GM12878 (cell line): ENCODE data around the gene QPRT. TPM values are rescaled to one million over a fixed set of nuclear protein-coding genes. Genes with fewer than 3 reads are reported as not detected.

Experiments used
- ATAC-seq: fragments of 200-7000 bp; cut with Tn5 transposase; 3 replicates; pipeline ENCODE4 v1.9.1; 2020; ENCODE audit warnings: mild to moderate bottlenecking, moderate library complexity
- BruUV-seq: library from RNA; stranded (reverse); fragments of 400-500 nt; replicated peaks from 2 replicates; lab custom pipeline; 2021; lab: Mats Ljungman, UMichigan
- CTCF ChIA-PET: fragments of 300-600 bp; sonication (Branson Sonifier 250); formaldehyde crosslinking; extraction: SDS; loops from one replicate; lab custom pipeline; 2021; ENCODE audit warnings: inconsistent platforms; lab: Yijun Ruan, JAX
- POLR2A ChIA-PET: fragments of 350-600 bp; formaldehyde crosslinking; extraction: SDS; loops from one replicate; lab custom pipeline; 2021; ENCODE audit warnings: inconsistent platforms; lab: Charles Lee
- RAD21 ChIA-PET: fragments of 300-600 bp; sonication (Branson Sonifier 250); formaldehyde crosslinking; loops from one replicate; lab custom pipeline; 2023; ENCODE audit warnings: antibody characterized with exemption; ENCODE audit not compliant: unreplicated experiment; lab: Charles Lee
- SMC1A ChIA-PET: fragments of 300-600 bp; sonication (Branson Sonifier 250); formaldehyde crosslinking; loops from one replicate; lab custom pipeline; 2023; ENCODE audit not compliant: unreplicated experiment, uncharacterized antibody; lab: Charles Lee
- DNase-seq: peaks from one replicate; pipeline ENCODE4 v3.0.0-alpha.2; 2011; ENCODE audit warnings: low read depth, low spot score
- FAIRE-seq: peaks from 3 replicates; lab custom pipeline; 2011; peaks lifted over from hg19 to GRCh38; lab: Jason Lieb, UNC
- H2AFZ ChIP-seq: 2 replicates; pipeline ENCODE4 v1.6.0; 2011; ENCODE audit warnings: low read depth, low read length, control low read depth; ENCODE audit not compliant: control insufficient read depth
- H3K27ac ChIP-seq: 2 replicates; pipeline ENCODE4 v1.5.1; 2011; ENCODE audit warnings: control low read depth; ENCODE audit not compliant: control insufficient read depth, insufficient read depth
- H3K27me3 ChIP-seq, 2 experiments: replicated peaks in 1 of 2; 2 replicates each; pipeline versions ENCODE4 v1.6.0 to v1.6.1; 2011; ENCODE audit warnings: low read length in 1 of 2; ENCODE audit not compliant: control insufficient read depth in 2 of 2, insufficient read depth in 2 of 2
- H3K36me3 ChIP-seq, 2 experiments: 2 replicates each; pipeline ENCODE4 v1.5.1; 2011; ENCODE audit warnings: low read length in 1 of 2; ENCODE audit not compliant: control insufficient read depth in 2 of 2, insufficient read depth in 2 of 2
- H3K4me1 ChIP-seq: 2 replicates; pipeline ENCODE4 v1.6.1; 2011; ENCODE audit warnings: mild to moderate bottlenecking, low read length, moderate library complexity, mixed read lengths; ENCODE audit not compliant: control insufficient read depth, insufficient read depth
- H3K4me2 ChIP-seq: 2 replicates; pipeline ENCODE4 v1.6.0; 2011; ENCODE audit warnings: control low read depth; ENCODE audit not compliant: control insufficient read depth, insufficient read depth
- H3K4me3 ChIP-seq: fragments of 200-600 bp; sonication (generic); 2 replicates; pipeline ENCODE4 v1.5.1; 2016
- H3K79me2 ChIP-seq: 2 replicates; pipeline ENCODE4 v1.6.0; 2011; ENCODE audit warnings: low read length; ENCODE audit not compliant: control insufficient read depth, insufficient read depth
- H3K9ac ChIP-seq: 2 replicates; pipeline ENCODE4 v1.8.0; 2011; ENCODE audit warnings: low read length, control low read depth, mixed read lengths; ENCODE audit not compliant: control insufficient read depth, insufficient read depth
- H3K9me3 ChIP-seq: replicated peaks from 3 replicates; pipeline ENCODE4 v1.5.1; 2011; ENCODE audit warnings: mild to moderate bottlenecking, low read length; ENCODE audit not compliant: control insufficient read depth, insufficient read depth
- H4K20me1 ChIP-seq: 2 replicates; pipeline ENCODE4 v1.6.0; 2011; ENCODE audit not compliant: control insufficient read depth, insufficient read depth
- ATF7 ChIP-seq: fragments of 450-650 bp; IDR thresholded peaks from 2 replicates; pipeline ENCODE4 v1.6.1; 2016; ENCODE audit warnings: low read depth, mild to moderate bottlenecking
- EGR1 ChIP-seq, 2 experiments: IDR thresholded peaks; 1 replicate in 1 of 2; 2 replicates in 1 of 2; pipeline ENCODE4 v1.6.1; 2011 to 2012; ENCODE audit warnings: low read depth in 2 of 2, low read length in 2 of 2, borderline replicate concordance in 1 of 2, mild to moderate bottlenecking in 1 of 2, moderate library complexity in 1 of 2
- GABPA ChIP-seq: IDR thresholded peaks from 2 replicates; pipeline ENCODE4 v1.6.1; 2014; ENCODE audit warnings: antibody characterized with exemption, low read depth, mild to moderate bottlenecking, inconsistent platforms
- HDGF ChIP-seq: fragments of 450-650 bp; IDR thresholded peaks from 2 replicates; pipeline ENCODE4 v1.6.1; 2016; ENCODE audit warnings: antibody characterized with exemption
- SPI1 ChIP-seq: IDR thresholded peaks from 2 replicates; pipeline ENCODE4 v1.6.1; 2011; ENCODE audit warnings: low read depth, mild to moderate bottlenecking, low read length, moderate library complexity, borderline replicate concordance; ENCODE audit not compliant: insufficient read depth
- SREBF2 ChIP-seq: IDR thresholded peaks from 2 replicates; pipeline ENCODE4 v1.6.1; 2012; ENCODE audit warnings: mild to moderate bottlenecking, low read length
- ZBED1 ChIP-seq: IDR thresholded peaks from 2 replicates; pipeline ENCODE4 v1.6.1; 2016; ENCODE audit warnings: borderline replicate concordance
- ZNF687 ChIP-seq: fragments of 450-650 bp; IDR thresholded peaks from 2 replicates; pipeline ENCODE4 v1.6.1; 2017; ENCODE audit warnings: mild to moderate bottlenecking, moderate library complexity
- WGBS: methylation state at CpG from one replicate; pipeline ENCODE4 v1.1.6; 2016; ENCODE audit warnings: low lambda C conversion rate; ENCODE audit not compliant: insufficient replicate concordance, insufficient coverage; ENCODE audit errors: missing lambda C conversion rate; 5-methylcytosine and 5-hydroxymethylcytosine counted together
- in situ Hi-C: fragments of 300-500 bp; cut with MboI; formaldehyde crosslinking; loops from 9 replicates; pipeline ENCODE4 v1.14.3; 2018; ENCODE audit warnings: mixed read lengths
- intact Hi-C: fragments of 100-400 bp; cut with micrococcal nuclease; formaldehyde crosslinking; loops from one replicate; pipeline ENCODE4 v1.14.2; 2022; ENCODE audit not compliant: unreplicated experiment
- polyA plus RNA-seq, 11 experiments: library from polyadenylated mRNA; depleted of rRNA in 4 of 11; unstranded in 6 of 11; stranded (reverse) in 5 of 11; fragments of >200 nt; fragmentation: Nextera tagmentation in 4 of 11; fragmentation: Illumina TruSeq in 1 of 11; extraction: Ambion mirVana in 4 of 11; extraction: Trizol in 1 of 11; gene quantifications; 1 replicate in 1 of 11; 2 replicates in 10 of 11; pipeline versions ENCODE4 v1.2.1 to v1.2.3, GENCODE V29; 2011 to 2016; ENCODE audit warnings: inconsistent platforms in 2 of 11, missing spikeins in 2 of 11, low read depth in 1 of 11
- total RNA-seq, 4 experiments: library from RNA; depleted of rRNA in 3 of 4; stranded (reverse); fragments of >200 nt in 3 of 4; fragmentation: Illumina TruSeq in 1 of 4; extraction: Trizol in 1 of 4; gene quantifications; 2 replicates each; pipeline versions ENCODE4 v1.2.1 to v1.2.3, GENCODE V29; 2013 to 2021
- TF ChIP-seq, protein P1 (sequence below): IDR thresholded peaks from 2 replicates; pipeline ENCODE4 v1.6.1; 2012; ENCODE audit warnings: low read length, inconsistent platforms
- TF ChIP-seq, protein P2 (sequence below): IDR thresholded peaks from 2 replicates; pipeline ENCODE4 v1.6.1; 2011; ENCODE audit warnings: borderline replicate concordance, low read depth, mild to moderate bottlenecking, moderate library complexity, mixed read lengths, low read length; ENCODE audit not compliant: insufficient read depth; ENCODE audit errors: extremely low read length
- TF ChIP-seq, protein P3 (sequence below): fragments of 450-650 bp; IDR thresholded peaks from 2 replicates; pipeline ENCODE4 v1.6.1; 2018; ENCODE audit warnings: mild to moderate bottlenecking, low read depth, moderate library complexity; ENCODE audit not compliant: partially characterized antibody

QPRT gene
- total and polyA plus RNA-seq, 10 of the 15 experiments (the other 5 are each of a cell fraction or from before 2014, with no cell fraction given): 2.7 to 43.0 (median 31.3) TPM

GRCh38 chr16:29663016-29663806 is 15.8 kb upstream of the QPRT start, which contains the start of gene SPN:
Gene SPN (plus strand): TSS chr16:29663247. CDS start chr16:29663729, 482 bp downstream.
- Histone ChIP-seq H3K79me2 (peaks cover 63% of the 10 kb centered on the region), H2AFZ (peak within 1 kb of the TSS; percentile 61), H3K4me1 (peaks cover 12% of the 10 kb centered on the region), H3K4me2 (peak within 1 kb of the TSS; percentile 89), H3K9me3 (no peaks in the 10 kb centered on the region), H4K20me1 (no peaks in the 10 kb centered on the region), H3K27ac (peak within 1 kb of the TSS; percentile 81), H3K9ac (peak within 1 kb of the TSS; percentile 75), H3K27me3 (no peaks in the 10 kb centered on the region), H3K36me3 (peaks cover 0 to 2% of the 10 kb centered on the region in 2 experiments; a peak in 1 of 4 replicates), H3K4me3 (peak within 1 kb of the TSS; percentile 99)
- ChIA-PET RAD21 (interaction anchor here (0.6 to 8.2 kb wide), 17 partner anchors 10 to 150 kb away, joined by 3 to 98 read pairs (median 4); partner anchors contain the start of gene QPRT), CTCF (interaction anchor here (0.6 to 4.1 kb wide), 12 partner anchors 12 to 185 kb away, joined by 3 to 25 read pairs (median 4); partner anchors contain the start of gene QPRT), SMC1A (interaction anchor here (0.9 to 7.5 kb wide), 7 partner anchors 10 to 60 kb away, joined by 3 to 69 read pairs (median 49); partner anchors contain the start of gene QPRT), POLR2A (interaction anchor here (0.5 to 4.5 kb wide), 13 partner anchors 11 to 39 kb away, joined by 3 to 62 read pairs (median 6); partner anchors contain the start of gene QPRT)
- 63% methylated on average over 15 of the region's 18 CpGs for WGBS
- in situ Hi-C loops (loop anchor here (5.0 kb wide), 1 partner anchor 66 kb away; no protein-coding TSS in a partner anchor), intact Hi-C loops (loop anchor here (5.0 kb wide), 1 partner anchor 51 kb away; no protein-coding TSS in a partner anchor)
- TSS peak; percentile 74 for BruUV-seq
- DNase-seq (no peak), FAIRE-seq (no peak), ATAC-seq (peak; percentile 45)
- peak in 1 of 2 experiments; percentile 51; a peak in 1 of 3 replicates for TF ChIP-seq EGR1 (IDR thresholded peaks at IDR 0.05; ENCODE audit: borderline replicate concordance in 1 of 2, low read depth in 2 of 2, low read length in 2 of 2)
- TF ChIP-seq, protein P1, sequence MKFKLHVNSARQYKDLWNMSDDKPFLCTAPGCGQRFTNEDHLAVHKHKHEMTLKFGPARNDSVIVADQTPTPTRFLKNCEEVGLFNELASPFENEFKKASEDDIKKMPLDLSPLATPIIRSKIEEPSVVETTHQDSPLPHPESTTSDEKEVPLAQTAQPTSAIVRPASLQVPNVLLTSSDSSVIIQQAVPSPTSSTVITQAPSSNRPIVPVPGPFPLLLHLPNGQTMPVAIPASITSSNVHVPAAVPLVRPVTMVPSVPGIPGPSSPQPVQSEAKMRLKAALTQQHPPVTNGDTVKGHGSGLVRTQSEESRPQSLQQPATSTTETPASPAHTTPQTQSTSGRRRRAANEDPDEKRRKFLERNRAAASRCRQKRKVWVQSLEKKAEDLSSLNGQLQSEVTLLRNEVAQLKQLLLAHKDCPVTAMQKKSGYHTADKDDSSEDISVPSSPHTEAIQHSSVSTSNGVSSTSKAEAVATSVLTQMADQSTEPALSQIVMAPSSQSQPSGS: no peak
- TF ChIP-seq, protein P2, sequence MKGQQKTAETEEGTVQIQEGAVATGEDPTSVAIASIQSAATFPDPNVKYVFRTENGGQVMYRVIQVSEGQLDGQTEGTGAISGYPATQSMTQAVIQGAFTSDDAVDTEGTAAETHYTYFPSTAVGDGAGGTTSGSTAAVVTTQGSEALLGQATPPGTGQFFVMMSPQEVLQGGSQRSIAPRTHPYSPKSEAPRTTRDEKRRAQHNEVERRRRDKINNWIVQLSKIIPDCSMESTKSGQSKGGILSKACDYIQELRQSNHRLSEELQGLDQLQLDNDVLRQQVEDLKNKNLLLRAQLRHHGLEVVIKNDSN: no peak
- TF ChIP-seq ZNF687: peak; percentile 41
- TF ChIP-seq, protein P3, sequence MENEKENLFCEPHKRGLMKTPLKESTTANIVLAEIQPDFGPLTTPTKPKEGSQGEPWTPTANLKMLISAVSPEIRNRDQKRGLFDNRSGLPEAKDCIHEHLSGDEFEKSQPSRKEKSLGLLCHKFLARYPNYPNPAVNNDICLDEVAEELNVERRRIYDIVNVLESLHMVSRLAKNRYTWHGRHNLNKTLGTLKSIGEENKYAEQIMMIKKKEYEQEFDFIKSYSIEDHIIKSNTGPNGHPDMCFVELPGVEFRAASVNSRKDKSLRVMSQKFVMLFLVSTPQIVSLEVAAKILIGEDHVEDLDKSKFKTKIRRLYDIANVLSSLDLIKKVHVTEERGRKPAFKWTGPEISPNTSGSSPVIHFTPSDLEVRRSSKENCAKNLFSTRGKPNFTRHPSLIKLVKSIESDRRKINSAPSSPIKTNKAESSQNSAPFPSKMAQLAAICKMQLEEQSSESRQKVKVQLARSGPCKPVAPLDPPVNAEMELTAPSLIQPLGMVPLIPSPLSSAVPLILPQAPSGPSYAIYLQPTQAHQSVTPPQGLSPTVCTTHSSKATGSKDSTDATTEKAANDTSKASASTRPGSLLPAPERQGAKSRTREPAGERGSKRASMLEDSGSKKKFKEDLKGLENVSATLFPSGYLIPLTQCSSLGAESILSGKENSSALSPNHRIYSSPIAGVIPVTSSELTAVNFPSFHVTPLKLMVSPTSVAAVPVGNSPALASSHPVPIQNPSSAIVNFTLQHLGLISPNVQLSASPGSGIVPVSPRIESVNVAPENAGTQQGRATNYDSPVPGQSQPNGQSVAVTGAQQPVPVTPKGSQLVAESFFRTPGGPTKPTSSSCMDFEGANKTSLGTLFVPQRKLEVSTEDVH: no peak
- TF ChIP-seq GABPA: no peak
- TF ChIP-seq ATF7: peak; percentile 30; the same call in 1 of the 2 replicates
- no peak for TF ChIP-seq SREBF2
- no peak; the same call in 1 of the 2 replicates for TF ChIP-seq SPI1
- TF ChIP-seq ZBED1: no peak; the same call in 1 of the 2 replicates
- no peak for TF ChIP-seq HDGF
